Measurements from ENCODE around the gene MNT.

MNT gene

DNA sequence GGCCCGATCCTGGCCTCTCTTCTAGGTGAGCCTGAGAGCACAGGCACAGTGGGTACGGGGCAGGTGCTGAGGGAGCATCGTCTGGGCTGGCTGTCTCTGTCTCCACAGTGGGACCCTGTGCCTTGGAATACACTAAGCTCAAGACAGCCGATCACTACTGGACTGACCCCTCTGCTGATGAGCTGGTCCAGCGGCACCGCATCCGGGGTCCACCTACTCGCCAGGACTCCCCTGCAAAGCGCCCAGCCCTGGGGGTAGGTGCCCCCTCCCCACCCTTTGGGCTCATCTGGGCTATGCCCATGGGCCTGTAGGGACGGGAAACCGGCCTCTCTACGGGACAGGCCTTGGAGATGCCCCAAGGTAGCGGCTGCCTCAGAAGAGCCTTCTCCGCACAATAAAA lies 38.0 kb downstream of the MNT start:
- DNase-seq: no peak

DNA sequence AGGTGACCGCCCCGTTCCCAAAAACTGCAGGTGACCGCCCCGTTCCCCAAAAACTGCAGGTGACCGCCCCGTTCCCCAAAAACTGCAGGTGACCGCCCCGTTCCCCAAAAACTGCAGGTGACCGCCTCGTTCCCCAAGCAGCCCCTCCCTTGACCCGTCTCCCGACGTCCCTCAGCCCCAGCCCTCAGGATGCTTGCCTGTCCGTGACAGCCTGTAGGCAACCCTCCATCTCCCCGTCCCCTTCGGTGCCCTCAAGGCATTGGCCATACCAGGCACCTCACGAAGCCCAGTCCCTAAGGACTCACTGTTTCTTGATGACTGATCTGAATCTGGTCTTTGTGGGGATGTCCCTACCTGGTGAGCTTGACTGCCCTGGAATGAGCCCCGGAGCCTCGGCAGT lies 38.4 kb downstream of the MNT start:
- no peak for DNase-seq

GRCh38 chr17:2362016-2362415 lies 38.8 kb downstream of the MNT start:
- DNase-seq: no peak

DNA sequence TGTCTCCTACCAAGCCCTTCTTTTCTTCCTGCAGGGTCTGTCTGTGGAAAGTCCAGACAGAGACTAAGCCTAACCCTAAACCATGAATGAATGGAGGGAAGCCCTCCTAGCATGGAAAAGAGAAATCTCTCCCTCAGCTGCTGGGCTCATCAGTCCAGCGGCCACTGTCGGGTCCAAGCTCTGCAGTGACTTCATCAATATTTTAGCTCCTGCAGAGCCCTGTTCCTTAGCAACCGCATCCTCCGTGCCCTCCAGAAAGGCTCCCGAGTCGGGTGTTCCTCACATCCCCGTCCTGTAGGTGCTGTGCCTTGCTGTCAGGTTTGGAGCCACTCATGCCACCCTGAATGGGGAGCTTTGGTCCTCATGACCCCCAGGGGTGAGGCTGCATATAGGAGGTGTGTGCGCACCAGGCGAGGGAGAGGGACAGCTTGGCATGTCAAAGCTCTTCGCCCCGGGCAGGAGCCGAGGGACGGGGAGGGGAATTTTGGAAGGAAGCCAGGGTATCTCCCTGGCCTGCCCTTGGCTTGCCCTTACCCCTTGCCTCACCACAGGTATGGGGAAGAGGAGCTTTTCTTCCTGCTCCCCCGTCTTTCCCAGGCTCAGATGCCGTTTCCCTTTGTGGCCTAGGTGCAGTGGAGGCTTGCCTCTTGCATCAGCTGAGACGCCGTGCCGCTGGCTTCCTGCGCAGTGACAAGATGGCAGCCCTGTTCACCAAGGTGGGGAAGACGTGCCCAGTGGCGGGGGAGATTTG lies 39.7 kb downstream of the MNT start:
- no peak for DNase-seq

GRCh38 chr17:2357931-2358434 lies 42.9 kb downstream of the MNT start:
- DNase-seq: no peak

DNA sequence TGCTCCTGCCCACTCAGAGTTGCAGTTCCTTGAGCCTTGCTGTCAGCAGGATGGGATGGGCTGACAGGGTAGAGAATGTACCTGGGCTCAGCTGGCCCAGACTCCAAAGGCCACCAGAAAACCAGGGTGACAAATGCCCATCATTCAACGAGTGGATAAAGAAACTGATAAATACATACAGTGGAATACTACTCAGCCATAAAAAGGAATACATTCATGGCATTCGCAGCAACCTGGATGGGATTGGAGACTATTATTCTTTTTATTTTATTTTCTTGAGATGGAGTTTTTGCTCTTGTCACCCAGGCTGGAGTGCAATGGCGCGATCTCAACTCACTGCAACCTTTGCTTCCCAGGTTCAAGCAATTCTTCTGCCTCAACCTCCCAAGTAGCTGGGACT lies 43.6 kb downstream of the MNT start:
- no peak for DNase-seq

GRCh38 chr17:2354311-2354710 lies 46.5 kb downstream of the MNT start:
- no peak for DNase-seq

DNA sequence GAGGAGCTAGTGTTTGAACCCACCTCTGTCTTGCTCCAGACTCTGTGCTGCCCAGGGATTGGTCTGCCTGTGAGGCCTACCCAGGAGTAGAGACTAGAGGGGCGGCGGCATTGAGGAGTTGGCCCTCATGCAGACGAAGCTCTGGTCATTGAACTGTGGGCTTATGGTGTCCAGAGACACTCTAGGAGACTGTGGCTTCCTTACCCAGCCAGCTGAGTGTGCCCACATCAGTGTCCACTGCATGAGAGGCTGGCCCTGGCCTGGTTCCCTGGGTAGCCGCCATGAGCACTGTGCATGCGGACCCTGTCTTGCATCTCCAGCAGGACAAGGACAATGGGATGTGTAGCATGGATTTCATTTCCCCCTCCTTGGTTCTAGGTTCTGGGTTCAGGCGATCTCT lies 49.6 kb downstream of the MNT start:
- DNase-seq: no peak

DNA sequence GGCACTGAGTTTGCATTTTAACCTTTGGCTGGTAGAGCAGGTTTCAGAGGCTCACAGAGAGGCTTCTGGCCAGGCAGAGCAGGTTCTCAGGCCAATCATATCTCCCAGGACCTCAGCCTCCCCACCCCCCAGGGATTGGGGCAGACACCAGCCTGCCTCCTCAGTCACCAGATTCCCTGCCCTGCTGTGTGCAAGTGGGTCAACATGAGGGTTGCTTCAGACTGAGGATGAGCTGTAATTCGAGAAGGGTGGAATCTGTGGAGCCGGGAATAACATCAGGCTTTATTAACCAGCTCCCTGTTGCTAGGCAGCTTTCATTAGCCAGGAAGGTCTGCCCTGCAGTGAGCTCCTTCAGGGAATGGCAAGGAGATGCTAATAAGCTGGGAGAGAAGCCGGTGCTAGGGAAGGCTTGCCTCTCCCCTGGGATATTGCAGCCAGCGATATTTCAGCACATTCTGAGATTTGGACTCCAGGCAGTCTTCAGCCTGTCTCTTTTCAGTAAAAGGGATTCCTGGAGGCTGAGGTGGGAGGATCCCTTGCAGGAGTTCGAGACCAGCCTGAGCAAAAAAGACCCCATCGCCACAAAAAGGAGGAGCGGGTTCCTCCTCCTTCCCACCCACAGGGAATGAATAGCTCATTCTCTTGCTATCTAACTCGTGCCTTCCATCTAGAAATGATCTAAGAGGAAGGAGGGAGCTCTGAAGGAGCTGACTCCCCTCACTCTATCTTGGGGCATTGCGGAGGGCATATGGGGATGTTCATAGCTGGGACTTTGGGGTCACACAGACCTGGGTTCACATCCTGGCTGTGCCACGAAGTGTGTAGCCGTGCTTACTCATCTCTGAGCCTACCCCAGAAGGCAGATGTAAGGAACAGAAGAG lies 52.8 kb downstream of the MNT start:
- DNase-seq: no peak

DNA sequence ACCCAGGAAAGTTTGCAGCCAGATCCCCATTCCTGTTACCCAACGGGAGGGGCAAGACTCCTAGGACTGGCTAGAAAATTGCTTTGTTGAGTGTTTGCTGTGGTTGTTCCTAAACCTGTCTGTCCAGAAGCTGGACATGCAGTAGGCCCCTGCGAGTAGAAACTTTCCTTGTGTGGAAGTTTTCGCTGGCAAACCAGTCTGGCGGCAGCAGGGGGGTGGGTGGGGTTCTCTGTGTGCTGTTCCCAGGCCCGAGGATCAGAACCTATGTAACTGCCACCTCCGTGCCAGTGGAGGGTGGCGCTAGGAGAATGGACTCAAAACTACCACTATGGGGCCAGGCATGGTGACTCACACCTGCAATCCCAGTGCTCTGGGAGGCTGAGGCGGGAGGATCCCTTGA lies 54.4 kb downstream of the MNT start:
- DNase-seq: no peak

GRCh38 chr17:2344528-2344927 lies 56.3 kb downstream of the MNT start:
- no peak for DNase-seq

DNA sequence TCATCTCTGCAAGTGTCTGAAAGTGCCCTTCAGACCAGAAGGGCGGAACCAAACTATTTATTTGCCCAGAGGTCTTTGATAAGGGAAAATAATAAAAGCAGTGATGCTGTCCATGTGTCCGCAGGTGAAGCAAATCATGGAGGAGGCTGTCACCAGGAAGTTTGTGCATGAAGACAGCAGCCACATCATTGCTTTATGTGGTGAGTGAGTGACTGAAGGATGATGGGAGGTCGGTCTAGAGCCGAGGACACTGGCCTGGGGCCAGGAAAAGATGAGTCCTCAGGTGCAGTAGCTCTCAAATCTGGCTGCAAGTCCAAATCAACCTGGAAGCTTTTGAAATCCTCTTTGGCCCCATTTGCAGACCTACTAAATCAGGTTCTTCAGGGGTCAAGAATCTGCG lies 57.4 kb downstream of the MNT start:
- no peak for DNase-seq

GRCh38 chr17:2338315-2338657 lies 62.6 kb downstream of the MNT start:
- DNase-seq: no peak

GRCh38 chr17:2337544-2338314 lies 63.1 kb downstream of the MNT start:
- DNase-seq: peak; percentile 5 to 6

GRCh38 chr17:2336852-2337543 lies 63.9 kb downstream of the MNT start, which contains the start of gene SGSM2:
Gene SGSM2, plus strand, starts transcription at chr17:2337501. Its CDS starts 188 bp downstream, at chr17:2337689.
- DNase-seq: peak in 1 of 2 donors; percentile 18

DNA sequence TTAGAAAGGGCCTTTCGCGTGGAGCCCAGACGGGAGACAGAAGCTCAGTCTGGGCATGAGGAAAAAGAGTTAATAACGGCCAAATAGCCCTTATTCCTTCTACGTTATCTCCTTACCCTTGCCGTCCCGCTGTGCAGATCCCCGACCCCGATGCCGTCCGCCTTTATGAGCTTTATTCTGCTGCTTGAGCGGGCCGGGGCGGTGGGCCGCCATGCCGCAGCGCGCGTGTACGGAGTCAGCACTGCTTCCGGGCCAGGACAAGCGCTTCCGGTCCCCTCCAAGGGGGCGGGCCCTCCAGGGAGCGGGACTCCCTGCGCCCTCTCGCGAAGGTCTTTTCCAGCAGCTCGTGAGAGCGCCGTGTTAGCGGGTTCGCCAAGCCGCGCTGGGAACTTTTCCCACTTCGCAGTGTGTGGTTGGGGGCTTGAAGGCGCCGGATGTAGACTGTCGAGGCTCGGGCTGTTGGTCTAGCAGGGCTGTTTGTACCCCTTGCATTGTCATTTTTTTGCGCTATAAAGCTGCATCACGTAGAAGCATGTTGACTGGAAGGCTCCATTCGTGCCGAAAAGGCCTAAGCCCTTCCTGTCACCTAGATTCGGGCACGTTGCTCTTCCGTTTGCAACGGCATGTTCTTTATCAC lies 64.5 kb downstream of the MNT start, which contains the start of gene TSR1:
TSS of gene TSR1 (minus strand) at position 243 of the 637 bp plus-strand sequence. CDS start at position 213, 30 bp downstream.
- peak; percentile 54 to 65 for DNase-seq

- no peak for DNase-seq
Observed at GRCh38 chr17:2335726-2336214, 65.1 kb downstream of the MNT start.

All from bone marrow (tissue), 2 donors.